GM18517 (cell line): ENCODE results near the gene HTRA1.

ENCODE experiments used
- ATAC-seq: cut with Tn5 transposase; IDR thresholded peaks from one replicate; pipeline ENCODE4 v1.9.1; 2021; ENCODE audit warnings: mild to moderate bottlenecking, moderate library complexity; ENCODE audit not compliant: unreplicated experiment

The HTRA1 gene

GRCh38 chr10:122461367-122461728 lies at the start of gene HTRA1:
TSS of gene HTRA1 (plus strand) at chr10:122461553. CDS start at chr10:122461653, 100 bp downstream.
- no peak for ATAC-seq

DNA sequence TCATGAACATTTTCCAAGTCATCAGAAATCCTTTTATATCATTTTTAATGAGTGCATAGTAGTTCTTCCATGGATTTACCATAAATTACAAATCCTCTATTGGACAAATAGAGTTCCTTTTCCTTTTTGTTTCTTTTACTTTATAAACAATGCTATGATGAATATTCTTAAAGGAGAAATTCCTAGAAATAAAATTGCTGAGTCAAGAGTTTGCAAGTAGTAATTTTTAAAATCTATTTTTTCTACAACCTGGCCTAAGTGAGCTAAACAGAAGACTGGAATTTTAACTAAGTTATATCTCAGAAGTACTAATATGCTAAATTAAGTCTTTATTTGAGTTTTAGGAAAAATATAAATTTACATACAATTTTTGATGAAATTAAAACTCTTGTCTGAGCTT lies 48.0 kb upstream of the HTRA1 start:
- no peak for ATAC-seq

DNA sequence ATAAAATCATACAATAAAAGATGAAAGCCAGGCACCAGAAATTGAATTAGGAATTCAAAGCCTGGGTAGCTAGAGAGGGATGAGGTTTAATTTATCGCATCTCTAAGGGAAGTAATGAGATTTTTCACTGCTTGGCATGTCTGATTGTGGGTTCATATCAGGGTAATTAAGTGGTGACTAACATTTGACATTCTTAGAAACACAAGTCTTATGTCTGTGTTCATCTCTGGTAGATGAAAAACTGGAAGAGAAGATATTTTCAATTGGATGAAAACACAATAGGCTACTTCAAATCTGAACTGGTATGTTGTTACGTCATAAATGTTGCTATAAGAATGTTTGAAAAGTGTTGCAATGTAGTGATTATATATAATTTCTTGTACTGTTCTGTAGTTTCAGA lies 43.7 kb upstream of the HTRA1 start:
- no peak for ATAC-seq

DNA sequence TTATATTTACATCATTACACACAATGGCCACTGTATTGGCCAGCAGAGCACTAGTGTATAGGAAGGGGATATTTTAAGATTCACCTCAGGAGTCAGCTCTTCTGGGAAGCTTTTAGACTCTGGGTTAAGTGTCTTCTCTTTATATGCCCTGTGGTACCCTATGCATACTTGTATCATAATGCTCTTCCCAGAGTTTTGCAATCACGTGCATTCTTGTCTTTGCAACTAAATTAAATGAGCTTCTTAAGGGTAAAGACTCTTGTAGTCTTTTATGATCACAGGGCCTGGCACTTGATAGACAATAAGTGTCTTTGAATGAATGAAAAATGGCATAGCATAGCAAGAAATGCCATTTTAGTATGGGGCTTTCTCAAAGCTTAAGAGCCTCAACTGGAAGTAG lies 42.3 kb upstream of the HTRA1 start:
- ATAC-seq, result no peak

DNA sequence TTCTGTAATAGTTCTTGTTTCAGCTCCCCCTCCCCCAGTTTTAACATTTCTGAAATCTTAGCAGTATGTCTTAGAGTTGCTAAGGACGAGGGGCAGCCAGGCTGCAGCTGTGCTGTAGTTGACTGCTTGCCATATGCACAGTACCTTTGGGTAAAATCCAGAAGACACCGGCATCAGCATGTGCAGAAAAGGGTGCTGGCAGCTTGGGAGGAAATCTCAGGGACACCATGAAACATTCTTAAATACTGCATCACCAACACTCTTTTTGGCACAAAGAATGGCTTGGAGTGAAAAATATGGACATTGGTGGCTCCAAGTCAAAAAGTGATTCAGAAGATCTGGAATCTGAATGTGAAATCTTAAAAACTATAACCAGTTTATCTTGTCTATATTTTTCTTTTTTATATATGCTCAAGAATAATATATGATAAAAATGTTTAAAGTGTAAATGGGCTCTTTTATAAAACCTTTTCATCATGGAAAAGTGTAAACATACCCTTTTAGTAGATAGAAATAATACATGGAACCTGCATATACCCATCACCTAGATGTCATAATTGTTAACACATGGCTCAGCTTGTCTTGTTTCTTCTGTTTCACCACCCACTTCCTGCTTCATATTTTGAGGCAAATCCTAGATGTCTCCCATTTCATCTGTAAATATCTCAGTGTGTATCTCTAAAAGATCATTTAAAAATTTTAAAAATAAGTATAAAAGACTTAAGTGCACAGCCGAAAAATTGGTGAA lies 41.3 kb upstream of the HTRA1 start:
- no peak for ATAC-seq

- no peak for ATAC-seq
Observed at GRCh38 chr10:122420624-122421007, 40.7 kb upstream of the HTRA1 start.

DNA sequence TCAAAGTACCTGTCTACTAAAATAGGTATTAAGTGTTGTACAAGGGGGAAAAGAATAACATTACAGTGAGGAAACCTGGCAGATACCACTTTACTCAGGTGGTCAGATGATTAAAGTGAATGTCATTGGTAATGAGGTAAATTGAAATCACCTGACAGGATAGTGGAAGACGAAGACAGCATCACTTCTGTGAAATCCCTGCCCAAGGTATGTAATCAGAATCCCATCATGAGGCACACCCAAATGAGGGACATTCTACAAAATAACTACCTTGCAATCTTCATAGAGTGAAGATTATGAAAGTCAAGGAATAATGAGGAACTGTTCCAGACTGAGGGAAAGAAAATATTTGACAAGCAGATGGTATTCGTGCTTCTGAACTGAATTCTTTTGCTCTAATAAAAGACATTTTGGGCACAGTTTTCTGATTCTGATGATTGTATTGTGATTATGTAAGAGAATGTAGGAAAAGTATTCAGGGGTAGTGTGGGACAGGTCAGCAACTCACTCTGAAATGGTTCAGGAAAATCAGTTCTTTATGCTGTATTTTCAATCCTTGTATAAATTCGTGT lies 40.2 kb upstream of the HTRA1 start:
- no peak for ATAC-seq

DNA sequence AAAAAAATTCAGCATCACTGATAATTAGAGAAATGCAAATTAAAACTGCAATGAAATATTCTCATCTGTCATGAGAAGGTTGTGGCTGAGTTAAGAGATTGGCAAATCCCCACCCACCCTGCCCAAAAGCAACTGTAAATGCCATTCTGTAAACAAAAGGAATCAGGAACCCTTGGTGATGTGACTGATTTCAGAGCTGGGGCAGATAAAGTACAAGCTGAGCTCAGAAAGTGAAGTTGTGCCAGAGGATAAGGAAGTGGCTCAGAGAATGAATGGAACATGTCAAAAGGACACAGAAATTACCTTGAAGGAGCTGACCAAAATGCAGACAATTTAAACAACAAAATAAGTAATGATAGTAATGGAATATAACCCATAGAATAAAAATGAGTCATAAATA lies 39.6 kb upstream of the HTRA1 start:
- ATAC-seq, result no peak

GRCh38 chr10:122422266-122422989 lies 38.9 kb upstream of the HTRA1 start:
- ATAC-seq, result no peak

DNA sequence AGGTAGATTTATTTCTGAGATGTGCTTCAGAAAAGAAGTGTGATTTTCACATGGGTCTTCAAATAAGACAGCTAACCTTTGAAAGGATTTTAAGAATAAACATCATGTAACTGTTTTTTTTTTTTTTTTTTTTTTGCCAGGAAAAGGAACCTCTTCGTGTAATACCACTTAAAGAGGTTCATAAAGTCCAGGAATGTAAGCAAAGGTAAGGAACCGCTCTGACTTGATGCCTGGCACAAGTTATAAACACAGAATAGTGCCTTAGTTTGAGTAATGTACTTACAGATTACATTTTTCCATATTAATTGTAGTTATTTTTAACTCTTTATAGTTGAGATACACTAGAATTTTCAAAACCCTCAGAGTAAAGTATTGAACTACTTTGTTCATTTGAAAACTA lies 37.3 kb upstream of the HTRA1 start:
- no peak for ATAC-seq

- ATAC-seq, result no peak
Observed at GRCh38 chr10:122426829-122427228, 34.5 kb upstream of the HTRA1 start.

DNA sequence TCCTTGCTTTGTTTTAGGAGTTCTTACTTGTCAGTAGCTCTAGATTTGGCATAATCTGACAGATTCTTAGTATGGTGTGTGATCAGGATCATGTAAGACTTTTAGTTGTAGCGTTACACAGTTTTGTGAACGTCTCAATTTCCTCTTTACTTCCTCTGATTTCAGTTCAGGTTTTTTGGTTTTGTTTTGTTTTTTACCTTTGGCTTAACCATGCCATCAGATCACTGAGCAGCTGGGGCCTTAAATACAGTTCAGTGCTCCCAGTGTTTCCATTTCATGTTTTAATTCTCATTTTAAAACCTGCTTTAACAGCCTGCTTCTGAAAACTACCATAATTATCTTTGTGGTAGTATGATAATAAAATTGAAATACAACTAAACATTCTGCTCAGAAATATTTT lies 34.1 kb upstream of the HTRA1 start:
- no peak for ATAC-seq

DNA sequence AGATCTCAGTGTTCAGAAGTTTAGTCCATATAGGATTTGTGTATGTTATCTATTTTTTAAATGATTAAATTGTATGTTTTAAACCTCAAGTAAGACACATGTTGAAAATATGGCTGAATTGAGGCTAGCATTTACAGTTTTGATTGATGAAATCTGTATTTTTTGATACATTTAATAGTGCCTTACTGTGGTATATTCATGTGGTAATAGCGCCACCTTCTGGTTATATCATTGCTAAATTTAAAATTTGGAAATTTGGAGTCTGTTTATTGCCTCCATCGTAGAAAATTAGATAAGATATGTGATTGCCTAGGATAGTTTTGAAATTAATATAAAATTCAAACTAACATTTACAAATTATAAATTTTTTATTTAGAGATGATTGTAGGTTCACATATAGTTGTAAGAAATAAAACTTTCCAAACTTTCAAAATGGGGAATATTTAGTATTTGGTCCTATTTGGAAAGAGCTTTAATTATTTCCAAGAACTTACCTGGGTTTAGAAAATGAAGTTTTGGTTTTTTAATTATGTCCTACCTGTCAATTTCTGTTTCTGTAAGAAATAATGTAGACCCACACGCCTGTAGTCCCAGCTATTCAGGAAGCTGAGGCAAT lies 26.0 kb upstream of the HTRA1 start:
- ATAC-seq, result no peak

GRCh38 chr10:122441961-122442360 lies 19.4 kb upstream of the HTRA1 start:
- ATAC-seq, result no peak

DNA sequence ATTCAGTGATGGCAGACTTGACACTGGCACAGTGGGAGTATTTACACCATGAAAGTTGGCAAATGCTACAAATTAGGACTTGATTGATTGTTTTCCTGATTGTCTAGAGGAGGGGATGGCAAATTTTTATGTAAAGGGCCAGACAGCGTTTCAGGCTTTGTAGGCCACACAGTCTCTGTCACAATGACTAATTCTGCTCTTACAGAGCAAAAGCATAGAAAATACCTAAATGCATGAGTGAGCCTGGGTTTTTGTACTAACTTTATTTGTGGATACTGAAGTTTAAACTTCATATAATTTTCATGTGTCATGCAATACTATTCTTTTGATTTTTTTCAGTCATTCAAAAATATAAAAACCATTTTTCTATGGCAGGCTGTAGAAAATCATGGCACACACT lies 15.9 kb upstream of the HTRA1 start:
- ATAC-seq, result no peak

GRCh38 chr10:122445904-122446303 lies 15.4 kb upstream of the HTRA1 start:
- no peak for ATAC-seq

GRCh38 chr10:122446668-122447423 lies 14.5 kb upstream of the HTRA1 start:
- ATAC-seq, result no peak

DNA sequence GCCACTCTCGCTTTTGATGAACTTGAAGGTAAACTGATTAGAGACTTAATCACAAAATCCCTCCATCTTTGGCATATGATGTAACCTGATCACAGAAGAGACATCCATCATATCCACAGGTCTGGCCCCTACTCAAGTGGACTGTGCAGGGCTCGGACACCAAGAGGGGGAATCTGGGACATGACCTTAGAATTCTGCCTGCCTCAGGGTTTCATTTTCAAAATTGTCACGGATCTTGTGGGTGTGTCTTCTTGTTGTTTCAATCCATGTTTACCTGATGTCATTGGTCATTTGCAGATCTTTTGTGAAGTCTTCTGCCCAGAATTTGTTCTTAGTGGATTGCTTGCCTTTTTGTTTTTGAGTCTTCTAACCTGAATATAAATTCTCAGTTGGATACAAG lies 12.8 kb upstream of the HTRA1 start:
- ATAC-seq, result no peak

DNA sequence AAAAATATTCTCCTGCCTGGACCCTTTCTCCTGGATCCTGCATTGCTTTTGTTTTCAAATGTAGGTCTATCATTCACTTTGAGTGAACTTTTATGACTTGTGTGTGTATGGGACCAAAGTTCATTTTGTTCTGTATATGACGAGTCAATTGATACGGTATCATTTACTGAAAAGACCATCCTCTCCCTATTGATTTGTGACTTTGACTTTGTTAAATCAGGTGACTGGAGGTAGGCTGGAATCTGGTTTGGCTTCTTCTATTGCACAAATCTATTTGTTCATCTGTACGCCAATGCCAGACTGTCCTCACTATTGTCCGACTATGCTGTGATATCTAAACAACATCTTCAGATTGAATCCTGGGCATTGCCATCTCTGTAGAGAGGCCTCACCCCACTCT lies 12.2 kb upstream of the HTRA1 start:
- no peak for ATAC-seq

- no peak for ATAC-seq
Observed at GRCh38 chr10:122450353-122450990, 10.9 kb upstream of the HTRA1 start.

GRCh38 chr10:122454071-122454470 lies 7.3 kb upstream of the HTRA1 start:
- no peak for ATAC-seq
